ENCODE measurements around the gene BORCS6.

DNA sequence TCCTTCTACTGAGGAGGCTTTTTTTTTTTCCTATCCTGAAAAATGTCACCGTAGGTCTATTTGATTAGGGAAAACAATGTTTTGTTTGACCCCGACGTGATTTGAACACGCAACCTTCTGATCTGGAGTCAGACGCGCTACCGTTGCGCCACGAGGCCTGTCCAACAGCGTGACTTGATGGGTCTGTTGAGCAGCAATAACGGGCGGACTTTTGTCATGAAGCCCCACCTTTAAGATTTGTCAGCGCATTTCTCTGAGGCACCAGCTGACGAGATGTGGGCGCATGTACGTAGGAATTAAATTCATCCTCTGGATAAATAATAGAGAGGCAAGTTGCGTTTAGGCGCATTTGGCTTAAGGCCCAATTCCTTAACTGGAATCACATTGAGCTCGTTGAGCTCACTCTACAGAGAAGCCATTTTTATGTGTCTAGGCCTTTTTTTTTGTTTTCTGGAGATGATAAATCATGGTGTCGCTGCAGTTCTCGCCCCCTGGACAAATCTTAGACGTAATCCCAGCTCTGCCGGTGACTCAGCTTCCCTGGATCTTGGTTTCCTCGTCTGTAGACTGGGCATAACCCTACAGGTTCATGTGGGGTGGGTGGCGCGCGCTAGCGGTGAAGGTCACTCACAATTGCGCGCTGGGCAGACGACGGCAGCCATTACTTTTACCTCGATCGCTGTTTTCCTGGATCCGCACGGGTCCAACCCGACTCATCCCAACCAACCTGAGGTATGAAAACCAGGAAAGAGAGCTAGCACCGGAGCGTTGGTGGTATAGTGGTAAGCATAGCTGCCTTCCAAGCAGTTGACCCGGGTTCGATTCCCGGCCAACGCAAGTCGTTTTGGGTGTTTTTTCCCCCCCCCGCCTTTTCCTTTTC, 31.0 kb upstream of the BORCS6 start:
- peak; percentile 48 for TF ChIP-seq POLR2A (IDR thresholded peaks at IDR 0.05; ENCODE audit: low read length)
- no peak for TF ChIP-seq GATA1 (IDR thresholded peaks at IDR 0.05; ENCODE audit: low read depth, low read length)

Data from erythroblast (primary cell).